T-helper 2 cell treated with Interferon-gamma antibody and Interleukin-4, amounts not matched to agents 100 ng/mL and 5 ng/mL, for 36 hours (primary cell): ENCODE data around the gene KNL1. TPM values are rescaled to one million over a fixed set of nuclear protein-coding genes. Genes with fewer than 3 reads are reported as not detected.

ENCODE experiments used
- intact Hi-C: fragments of 100-400 bp; cut with micrococcal nuclease; formaldehyde crosslinking; loops from one replicate; pipeline ENCODE4 v1.15.1; 2023
- total RNA-seq: library from RNA; stranded (reverse); gene quantifications from 2 replicates; pipeline ENCODE4 v1.2.3, GENCODE V29; 2022

The KNL1 gene
- total RNA-seq, 1 donor from 2014 or later = 51.7 TPM

DNA sequence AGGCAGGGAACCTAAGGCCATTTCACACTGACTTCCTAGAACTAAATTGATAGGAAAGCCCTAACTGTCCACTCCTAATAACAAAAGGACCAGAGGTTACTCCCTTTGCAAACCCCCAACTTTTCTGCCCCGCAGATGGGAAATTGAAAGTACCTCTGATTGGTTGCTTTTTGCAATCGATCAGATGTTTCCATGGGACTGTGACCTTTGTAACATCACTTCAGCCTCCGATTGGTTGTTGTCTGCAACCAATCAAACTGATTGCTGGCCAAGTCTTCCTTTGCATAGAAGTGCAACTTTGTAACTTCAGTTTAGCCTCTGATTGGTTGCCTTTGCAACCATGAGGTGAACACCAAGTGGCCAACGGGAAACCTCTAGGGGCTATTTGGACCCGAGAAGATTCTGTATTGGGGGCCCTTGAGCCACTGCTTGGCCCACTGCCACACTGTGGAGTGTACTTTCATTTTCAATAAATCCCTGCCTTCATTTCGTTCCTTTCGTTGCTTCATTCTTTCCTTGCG is 11.3 kb upstream of the KNL1 start:
- intact Hi-C loops = no loop called here

DNA sequence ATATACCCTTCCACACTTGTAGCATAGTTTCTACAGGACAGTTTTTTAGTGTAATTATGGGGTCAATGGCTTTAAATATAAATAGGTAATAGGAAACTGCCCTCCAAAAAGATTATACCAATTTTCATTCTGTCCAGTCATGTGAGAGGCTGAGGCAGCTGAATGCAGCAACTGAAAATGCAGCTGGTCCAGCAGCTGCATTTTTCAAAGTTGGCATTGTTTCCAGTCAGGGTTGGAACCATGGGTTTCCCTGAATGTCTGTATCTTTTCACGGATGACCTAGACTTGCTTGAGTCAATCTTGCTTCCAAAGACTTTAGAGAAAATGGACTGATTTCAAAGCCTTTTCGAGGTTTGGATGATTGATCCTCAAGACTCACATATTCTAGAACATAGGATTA is 9.9 kb upstream of the KNL1 start:
- intact Hi-C loops = no loop called here

DNA sequence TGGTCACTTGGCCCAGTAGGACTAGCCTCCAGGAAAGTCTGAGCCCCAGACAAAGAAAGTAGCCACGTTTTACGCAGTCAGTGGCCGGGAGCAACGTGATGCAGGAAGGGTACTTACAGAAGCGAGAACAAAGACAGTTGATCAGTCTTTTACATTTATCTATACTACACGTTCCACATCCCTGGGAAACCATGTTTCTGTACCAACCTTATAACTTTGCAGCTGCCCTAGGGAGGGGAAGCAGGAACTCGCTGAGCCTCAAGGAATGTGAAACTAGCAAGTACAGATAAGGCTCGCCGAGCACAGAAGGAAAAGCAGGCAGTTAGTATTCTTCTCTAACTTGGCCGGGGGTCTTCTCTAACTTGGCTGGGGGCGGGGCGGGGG is 3.4 kb upstream of the KNL1 start:
- intact Hi-C loops = no loop called here

DNA sequence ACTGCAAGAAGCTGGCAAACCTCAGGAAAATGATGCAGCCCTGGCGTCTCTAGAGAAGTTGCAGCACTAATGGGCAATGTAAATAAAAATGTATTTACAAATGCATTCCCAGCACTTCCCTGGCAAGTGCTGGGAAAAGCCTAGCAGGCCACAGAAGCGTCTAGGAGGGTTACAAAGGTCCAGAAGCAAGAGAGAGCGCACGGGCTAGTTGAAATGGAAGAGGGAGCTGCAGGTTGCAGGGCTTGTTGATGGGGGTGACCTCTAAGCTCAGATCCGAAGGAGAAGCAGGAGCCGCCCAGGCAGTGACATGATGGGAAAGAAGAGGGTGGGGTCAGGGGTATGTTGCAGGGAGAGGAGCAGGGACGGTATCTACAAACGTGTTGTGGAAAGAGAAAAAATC is 2.7 kb upstream of the KNL1 start:
- intact Hi-C loops = no loop called here

DNA sequence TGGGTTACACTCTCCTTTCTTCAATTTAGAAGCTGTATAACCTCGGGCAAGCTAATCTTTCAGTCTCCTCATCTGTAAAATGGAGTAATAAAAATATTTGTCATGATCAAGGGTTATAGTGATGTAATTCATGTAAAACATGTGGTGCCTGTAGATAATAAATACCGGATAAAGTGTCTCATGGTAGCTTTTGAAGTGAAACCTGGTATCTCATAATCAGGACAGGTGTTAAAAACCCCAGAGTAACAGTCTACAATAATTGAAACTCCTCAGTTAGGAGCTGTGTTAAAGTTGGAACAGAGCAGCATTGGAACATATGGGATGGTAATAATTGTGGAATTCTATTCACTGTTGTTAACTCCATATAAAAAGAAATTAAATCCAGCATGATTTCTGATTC is 884 bp upstream of the KNL1 start:
- intact Hi-C loops = loop anchor here (1.0 to 2.0 kb wide), 2 partner anchors 102 to 213 kb away; partner anchors contain the start of gene RAD51

DNA sequence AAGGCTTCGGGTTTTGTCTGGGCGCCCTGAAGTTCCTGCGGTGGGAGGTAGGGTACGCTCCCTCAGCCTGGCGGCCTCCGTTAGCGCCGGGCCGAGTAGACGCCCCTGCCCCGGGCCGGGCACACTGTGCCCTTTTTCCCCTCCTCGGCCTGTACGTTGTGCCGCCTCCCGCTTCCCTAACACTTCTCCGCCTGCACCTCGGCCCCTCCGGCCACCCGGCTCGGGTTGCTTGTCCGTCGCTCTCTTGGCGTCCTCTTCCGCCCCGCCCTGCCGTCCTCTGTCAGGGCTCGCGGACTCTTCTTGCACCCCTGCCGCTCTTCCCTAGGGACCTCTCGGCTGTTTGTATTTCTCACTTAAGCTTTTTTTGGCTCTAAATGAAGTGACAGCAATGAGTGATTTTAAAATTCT is 384 bp downstream of the KNL1 start:
- intact Hi-C loops = loop anchor here (1.0 kb wide), 2 partner anchors 25 to 29 kb away; partner anchors contain the start of genes CCDC32 and RPUSD2

DNA sequence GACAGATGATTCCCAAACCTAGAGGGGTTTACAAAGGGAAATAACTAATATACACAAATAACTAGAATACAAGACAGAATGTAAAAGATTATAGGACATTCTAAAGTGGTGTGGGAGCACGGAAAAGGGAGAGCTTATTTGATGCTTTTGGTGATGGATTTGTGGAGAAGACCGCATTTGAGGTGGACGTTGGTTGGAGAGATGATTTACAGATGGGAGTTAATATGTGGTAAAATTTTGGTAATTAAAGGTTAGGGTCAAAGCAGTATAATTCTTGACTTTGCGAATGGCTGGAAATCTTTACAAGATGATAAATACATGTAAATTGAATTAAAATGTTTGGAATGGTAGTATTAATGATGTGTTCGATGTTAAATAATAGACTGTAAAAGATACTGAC is 1.2 kb downstream of the KNL1 start:
- intact Hi-C loops = no loop called here

DNA sequence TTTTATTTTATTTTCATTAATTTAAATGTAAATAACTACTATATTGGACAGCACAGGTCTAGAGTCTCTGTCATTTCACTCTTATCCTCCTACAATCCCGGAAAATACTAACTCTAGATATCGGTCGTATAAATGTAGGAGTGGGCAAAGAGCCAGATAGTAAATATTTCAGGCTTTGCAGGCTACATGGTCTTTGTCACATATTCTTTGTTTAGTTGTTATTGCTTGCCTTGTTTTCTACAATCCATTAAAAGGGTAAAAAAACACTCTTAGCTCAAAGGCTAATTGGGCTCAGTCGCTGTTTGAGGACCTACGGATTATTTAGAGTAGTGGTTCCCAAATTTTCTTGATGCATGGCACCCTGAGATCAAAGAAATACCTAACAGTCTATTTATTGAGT is 1.7 kb downstream of the KNL1 start:
- intact Hi-C loops = no loop called here

DNA sequence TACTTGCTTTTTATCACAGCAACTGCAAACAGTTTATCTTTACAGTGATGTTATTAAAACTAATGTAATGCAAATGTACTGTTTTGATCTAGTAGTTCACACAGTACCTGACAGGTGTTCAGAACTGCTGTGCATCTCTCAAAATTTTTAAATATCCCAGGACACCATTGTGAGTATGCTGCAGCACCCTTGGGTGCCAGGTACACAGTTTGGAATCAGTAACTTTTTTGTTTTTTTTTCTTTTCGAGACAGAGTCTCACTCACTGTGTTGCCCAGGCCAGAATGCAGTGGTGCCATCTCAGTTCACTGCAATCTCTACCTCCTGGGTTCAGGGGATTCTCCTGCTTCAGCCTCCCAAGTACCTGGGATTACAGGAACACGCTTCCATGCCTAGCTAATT is 3.0 kb downstream of the KNL1 start:
- intact Hi-C loops = no loop called here

DNA sequence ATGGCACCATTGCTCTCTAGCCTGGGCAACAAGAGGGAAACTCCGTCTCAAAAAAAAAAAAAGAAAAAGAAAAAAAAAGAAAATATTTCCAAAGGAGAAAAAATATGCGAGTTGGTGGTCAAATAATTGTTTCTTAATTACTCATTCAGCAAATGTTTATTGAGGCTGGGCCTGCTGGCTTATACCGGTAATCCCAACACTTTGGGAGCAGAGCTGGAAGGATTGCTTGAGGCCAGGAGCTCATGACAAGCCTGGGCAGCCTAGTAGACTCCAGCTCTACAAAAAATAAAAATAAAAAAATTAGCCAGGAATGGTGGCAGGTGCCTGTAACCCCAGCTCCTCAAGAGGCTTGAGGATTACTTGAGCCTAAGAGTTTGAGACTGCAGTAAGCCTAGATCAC is 4.1 kb downstream of the KNL1 start:
- intact Hi-C loops = no loop called here

DNA sequence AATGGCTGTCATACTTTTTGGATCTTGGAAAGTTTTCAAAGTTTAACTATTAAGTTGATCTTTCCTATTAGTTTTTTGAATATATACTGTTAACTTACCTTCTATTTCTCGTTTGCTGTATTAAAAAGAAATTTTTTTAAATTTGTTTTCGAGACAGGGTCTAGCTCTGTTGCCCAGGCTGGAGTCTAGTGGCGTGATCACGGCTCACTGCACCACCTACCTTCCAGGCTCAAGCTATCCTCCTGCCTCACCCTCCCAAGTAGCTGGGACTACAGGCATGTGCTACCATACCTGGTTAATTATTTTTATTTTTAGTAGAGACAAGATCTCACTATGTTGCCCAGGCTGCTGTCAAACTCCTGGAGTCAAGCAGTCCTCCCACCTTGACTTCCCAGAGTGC is 4.6 kb downstream of the KNL1 start:
- intact Hi-C loops = no loop called here

DNA sequence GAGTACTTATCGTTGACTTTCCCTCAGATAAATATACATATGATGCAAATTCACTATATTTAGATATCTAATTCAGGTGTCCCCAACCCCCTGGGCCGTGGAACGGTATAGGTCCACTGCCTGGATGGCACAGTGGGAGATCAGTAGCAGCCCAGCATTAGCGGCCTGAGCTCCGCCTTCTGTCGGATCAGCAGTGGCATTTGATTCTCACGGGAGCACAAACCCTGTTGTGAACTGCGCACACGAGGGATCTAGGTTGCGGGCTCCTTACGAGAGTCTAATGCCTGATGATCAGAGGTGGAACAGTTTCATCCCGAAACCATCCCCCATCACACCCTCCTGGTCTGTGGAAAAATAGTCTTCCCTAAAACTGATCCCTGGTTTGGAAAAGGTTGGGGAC is 6.9 kb downstream of the KNL1 start:
- intact Hi-C loops = no loop called here

DNA sequence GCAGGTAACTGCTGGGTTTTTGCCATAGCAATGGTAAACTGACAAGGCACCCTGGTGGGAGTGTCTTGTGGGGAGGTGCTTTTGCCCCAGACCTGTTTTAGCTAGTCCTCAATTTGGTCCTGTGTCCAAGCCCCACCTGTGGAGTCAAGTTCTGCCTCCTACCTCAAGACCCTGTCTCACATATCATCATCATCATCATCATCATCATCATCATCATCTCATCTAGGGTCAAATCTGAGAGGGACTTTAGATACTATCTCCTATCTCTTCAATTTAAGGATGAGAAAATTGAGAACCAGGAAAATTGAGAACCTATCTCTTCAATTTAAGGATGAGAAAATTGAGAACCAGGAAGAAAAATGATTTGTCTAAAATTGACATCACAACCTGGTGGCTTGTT is 9.9 kb downstream of the KNL1 start:
- intact Hi-C loops = no loop called here

DNA sequence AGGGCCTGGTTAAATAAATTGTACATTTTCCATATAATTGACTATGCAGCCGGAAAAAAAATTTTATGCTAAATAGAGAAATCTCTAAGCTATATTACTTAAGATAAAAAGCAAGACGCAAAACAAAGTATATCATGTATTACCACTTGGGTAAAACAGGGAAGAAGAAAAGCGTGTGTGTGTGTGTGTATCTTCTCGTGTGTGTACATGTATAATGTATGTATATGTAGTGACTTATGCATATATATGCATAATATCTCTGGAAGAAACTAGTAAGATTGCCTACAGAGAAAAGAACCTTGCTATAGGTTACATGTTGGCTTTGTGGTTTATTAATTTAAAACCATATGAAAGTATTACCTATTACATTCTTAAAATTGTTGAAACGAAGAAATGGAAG is 19.0 kb downstream of the KNL1 start:
- intact Hi-C loops = no loop called here

DNA sequence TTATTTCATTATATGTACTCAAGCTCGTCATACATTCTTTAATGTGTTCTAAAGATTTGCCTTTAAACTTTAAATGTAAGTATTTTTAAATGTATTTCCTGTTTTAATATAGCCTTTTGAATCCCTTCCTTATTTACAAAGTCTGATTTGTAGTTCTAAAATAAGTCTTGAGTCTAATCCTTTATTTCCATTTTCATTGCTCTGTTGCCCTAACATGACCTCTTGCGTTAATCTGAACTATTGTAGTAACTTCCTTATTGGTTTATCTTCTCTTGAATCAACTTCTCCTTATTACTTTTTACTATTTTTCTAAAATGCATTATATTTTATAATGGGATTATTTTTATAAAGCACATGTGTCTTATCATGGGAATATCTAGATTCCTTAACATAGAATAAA is 24.0 kb downstream of the KNL1 start:
- intact Hi-C loops = no loop called here

DNA sequence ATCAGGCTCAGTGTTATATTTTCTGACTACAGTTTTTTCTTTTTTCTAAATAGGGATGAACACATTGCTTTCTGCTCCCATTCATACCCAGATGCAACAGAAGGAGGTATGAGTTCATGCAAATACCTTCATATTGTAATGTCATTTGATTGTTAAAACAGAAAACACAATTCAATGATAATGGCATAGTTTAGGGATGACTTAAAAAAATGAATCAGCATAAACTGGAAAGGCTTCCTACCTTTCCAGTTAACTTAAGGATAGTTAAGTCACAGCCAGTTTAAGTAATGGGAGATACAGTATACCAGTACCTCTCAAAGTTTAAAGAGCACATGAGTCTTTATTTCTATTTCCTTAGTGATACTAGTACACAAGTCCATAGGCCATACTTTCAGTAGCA is 24.9 kb downstream of the KNL1 start:
- intact Hi-C loops = no loop called here

DNA sequence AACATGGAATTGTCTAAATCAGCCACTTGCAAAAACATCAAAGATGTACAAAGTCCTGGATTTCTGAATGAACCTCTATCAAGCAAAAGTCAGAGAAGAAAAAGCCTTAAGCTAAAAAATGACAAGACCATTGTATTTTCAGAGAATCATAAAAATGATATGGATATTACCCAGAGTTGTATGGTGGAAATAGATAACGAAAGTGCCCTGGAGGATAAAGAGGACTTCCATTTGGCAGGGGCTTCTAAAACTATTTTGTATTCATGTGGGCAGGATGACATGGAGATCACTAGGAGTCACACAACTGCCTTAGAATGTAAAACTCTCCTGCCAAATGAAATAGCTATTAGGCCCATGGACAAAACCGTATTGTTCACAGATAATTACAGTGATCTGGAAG is 29.3 kb downstream of the KNL1 start:
- intact Hi-C loops = no loop called here

DNA sequence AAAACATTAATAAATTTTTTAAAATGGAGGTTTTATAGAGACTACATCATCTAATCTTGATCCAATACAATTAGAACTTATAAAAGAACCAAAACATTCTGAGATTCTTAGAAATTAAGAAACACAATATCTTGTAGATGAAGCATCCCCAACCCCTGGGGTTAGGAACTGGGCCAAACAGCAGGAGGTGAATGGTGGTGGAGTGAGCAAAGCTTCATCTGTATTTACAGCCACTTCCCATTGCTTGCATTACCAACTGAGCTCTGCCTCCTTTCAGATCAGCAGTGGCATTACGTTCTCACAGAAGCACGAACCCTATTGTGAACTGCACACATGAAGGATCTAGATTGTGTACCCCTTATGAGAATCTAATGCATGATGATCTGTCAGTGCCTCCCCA is 36.3 kb downstream of the KNL1 start:
- intact Hi-C loops = no loop called here

DNA sequence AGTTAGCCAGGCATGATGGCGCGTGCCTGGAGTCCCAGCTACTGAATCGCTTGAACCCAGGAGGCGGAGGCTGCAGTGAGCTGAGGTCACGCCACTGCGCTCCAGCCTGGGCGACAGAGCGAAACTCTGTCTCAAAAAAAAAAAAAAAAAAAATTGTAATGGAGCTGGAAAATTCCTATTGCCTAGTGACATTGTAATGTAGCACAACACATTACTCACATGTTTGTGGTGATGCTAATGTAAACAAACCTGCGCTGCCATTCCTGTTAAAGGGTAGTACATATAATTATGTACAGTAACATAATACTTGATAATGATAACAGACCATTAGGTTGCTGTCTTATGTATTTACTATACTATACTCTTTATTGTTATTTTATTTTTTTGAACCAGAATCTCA is 39.1 kb downstream of the KNL1 start:
- intact Hi-C loops = no loop called here

DNA sequence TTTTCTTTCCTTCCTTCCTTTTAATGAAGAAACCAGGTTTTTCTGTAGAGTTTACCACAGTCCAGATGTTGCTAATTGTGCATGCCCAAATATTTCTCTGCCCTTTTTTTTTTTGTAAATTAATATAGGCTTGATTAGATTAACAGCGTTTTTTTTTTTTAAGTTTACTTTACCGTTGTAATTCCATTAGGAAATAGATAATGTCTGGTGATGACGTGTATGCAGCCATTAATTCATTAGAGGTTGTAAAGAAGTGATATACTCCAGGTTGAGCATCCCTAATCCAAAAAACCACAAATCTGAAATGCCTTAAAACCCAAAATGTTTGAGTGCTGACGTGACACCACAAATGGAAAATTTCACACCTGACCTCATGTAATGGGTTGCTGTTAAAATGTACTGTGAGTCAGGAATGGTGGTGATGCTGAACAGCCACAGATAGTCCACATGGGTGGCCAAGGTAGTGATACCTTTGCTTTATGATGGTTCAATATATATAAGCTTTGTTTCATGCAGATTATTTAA is 43.2 kb downstream of the KNL1 start:
- intact Hi-C loops = no loop called here

DNA sequence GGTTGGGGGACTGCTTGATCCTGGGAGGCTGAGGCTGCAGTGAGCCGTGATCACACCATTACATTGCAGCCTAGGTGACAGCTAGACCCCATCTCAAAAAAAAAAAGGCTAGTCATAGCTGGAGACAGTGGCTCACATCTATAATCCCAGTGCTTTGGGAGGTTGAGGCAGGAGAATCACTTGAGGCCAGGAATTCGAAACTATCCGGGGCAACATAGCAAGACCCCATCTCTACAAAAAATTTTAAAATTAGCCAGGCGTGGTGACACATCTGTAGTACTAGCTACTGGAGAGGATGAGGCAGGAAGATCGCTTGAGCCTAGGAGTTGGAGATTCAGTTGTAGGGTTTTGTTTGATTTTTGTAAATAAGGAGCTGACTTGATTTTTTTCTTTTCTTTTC is 45.6 kb downstream of the KNL1 start:
- intact Hi-C loops = no loop called here

DNA sequence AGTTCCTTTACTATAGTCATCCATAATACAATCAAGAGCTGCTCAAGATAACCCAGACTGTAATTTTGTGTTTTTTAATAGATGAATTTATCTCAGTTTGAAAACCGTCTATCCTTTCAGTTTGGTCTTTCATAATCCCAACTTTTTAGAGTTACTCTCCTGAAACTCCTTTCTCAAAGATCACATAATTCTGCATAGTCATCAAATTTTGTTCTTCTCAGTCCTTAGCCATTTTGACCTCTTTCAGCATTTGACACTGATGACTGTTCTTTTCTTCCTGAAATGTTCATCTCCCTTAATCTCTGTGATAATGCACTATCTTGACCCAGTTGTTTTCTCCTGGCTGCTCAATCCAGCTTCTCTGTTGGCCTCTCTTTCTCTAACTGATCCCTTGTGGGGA is 53.5 kb downstream of the KNL1 start:
- intact Hi-C loops = no loop called here

DNA sequence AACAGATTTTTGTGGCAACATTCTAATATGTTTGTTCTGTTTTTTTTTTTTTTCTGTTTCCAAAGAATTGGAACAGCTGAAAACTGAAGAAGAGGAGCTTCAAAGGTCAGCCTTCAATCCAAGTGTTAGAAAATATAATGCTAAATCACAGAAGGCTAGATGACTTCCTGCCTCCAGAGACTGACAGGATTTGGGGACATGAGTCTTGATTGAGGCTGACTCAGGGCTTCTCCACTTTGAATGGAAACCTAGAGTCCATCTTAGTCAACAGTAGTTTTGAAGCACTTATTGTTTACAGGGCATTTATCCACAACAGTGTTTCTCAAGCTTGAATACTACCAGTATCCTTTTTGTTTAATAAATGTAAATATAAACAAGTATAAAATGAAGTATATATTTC is 56.4 kb downstream of the KNL1 start:
- intact Hi-C loops = no loop called here

DNA sequence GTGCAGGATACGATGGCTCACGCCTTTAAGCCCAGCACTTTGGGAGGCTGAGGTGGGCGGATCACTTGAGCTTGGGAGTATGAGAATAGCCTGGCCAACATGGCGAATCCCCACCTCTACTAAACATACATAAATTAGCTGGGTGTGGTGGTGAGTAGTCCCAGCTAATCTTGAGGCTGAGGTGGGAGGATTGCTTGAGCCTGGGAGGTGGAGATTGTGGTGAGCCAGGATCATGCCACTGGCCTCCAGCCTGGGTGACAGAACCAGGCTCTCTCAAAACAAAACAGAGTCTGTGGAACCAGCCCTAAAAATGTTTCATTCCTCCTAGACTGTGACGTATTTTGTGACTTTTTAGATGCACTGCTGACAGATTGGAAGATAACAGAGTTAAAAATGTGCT is 66.6 kb downstream of the KNL1 start:
- intact Hi-C loops = no loop called here
